ENCODE data around the gene CSGALNACT2. TPM values are rescaled to one million over a fixed set of nuclear protein-coding genes. Genes with fewer than 3 reads are reported as not detected.
A peak's percentile ranks its signal among the peaks of the same experiment; 100 is the strongest.
"Not testable (repeated sequence)": the region's sequence is repeated elsewhere in the genome, so short reads cannot be mapped to it uniquely, and the experiment has no call there.

CSGALNACT2 gene
- total RNA-seq, 1 donor from 2014 or later, result 38.7 TPM

DNA sequence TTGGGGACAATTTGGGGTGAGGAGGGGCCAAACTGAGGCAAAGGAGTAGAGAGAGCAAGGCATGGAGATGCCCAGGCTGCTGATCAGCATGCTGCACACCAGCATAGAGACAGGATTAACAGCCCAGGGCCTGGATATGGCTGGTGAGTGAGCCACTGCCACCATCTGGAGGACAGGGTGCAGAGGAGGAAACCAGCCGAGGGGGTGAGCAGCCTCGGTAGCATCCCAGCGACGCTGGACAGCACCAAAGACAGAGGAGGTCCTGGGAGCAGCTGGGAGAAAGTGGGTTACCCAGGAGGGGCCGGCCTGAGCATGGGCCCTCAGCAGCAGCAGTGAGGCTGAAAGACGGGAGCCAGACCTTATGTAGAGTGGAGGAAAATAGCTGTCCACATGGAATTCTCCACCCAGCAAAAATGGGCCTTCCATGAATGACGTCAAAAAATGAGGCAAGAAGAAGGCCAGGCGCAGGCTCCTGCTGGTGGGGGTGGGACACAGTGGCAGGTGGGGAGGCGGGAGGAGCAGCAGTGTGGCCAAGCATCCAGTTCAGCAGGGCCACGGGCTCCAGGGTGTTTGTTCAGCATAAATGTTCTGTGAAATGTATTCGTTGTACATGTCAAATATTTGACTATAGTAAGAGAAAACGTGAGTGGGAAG is 44.7 kb upstream of the CSGALNACT2 start:
- Mint-ChIP-seq H3K36me3 (ENCODE audit: low read depth) (no peaks in the 10 kb centered on the region), H3K4me3 (ENCODE audit: unreplicated experiment) (no peak overlapping the region), H3K9me3 (ENCODE audit: low read depth) (no peaks in the 10 kb centered on the region), H3K27ac (ENCODE audit: unreplicated experiment) (no peak overlapping the region), H3K27me3 (ENCODE audit: low read depth) (peaks cover 46% of the 10 kb centered on the region), H3K4me1 (ENCODE audit: low read depth) (no peaks in the 10 kb centered on the region)
- no peak for DNase-seq (ENCODE audit: low spot score)
- TF ChIP-seq, protein P1, sequence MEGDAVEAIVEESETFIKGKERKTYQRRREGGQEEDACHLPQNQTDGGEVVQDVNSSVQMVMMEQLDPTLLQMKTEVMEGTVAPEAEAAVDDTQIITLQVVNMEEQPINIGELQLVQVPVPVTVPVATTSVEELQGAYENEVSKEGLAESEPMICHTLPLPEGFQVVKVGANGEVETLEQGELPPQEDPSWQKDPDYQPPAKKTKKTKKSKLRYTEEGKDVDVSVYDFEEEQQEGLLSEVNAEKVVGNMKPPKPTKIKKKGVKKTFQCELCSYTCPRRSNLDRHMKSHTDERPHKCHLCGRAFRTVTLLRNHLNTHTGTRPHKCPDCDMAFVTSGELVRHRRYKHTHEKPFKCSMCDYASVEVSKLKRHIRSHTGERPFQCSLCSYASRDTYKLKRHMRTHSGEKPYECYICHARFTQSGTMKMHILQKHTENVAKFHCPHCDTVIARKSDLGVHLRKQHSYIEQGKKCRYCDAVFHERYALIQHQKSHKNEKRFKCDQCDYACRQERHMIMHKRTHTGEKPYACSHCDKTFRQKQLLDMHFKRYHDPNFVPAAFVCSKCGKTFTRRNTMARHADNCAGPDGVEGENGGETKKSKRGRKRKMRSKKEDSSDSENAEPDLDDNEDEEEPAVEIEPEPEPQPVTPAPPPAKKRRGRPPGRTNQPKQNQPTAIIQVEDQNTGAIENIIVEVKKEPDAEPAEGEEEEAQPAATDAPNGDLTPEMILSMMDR (IDR thresholded peaks at IDR 0.05), result peak; percentile 55

DNA sequence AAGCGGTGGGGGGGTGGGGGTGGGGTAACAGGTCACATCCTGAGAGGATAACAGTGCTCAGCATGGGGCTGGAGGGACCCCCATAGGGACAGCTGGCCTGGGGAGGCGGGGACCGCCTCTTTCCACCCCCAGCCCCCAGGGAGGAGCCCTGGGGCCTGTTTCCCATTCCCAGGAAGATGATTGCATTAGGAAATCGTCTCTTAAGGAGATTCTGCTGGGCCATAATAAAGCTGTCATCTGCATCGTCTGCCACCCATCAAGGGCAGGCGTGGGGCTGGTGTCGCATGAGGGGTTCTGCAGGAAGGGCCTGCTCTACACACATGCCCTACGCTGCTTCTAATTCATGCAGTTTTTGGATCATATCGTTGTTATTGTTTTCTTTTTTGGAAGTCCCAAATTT is 44.2 kb upstream of the CSGALNACT2 start:
- Mint-ChIP-seq H3K27ac (ENCODE audit: unreplicated experiment) (no peak overlapping the region), H3K9me3 (ENCODE audit: low read depth) (no peaks in the 10 kb centered on the region), H3K27me3 (ENCODE audit: low read depth) (peaks cover 43% of the 10 kb centered on the region), H3K4me1 (ENCODE audit: low read depth) (no peaks in the 10 kb centered on the region), H3K4me3 (ENCODE audit: unreplicated experiment) (no peak overlapping the region), H3K36me3 (ENCODE audit: low read depth) (no peaks in the 10 kb centered on the region)
- TF ChIP-seq, protein P1 (IDR thresholded peaks at IDR 0.05), result no peak
- no peak for DNase-seq (ENCODE audit: low spot score)

DNA sequence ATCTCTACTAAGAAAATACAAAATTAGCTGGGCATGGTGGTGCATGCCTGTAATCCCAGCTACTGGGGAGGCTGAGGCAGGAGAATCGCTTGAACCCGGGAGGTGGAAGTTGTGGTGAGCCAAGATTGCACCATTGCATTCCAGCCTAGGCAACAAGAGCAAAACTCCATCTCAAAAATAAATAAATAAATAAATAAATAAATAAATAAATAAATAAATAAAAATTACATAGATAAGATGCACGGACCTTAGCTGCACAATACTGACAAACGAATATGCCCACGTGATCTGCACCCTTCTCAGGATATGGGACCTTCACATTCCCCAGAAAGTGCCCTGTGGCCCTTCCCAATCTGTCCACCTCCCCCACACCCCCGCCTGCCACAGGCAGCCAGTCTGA is 38.9 kb upstream of the CSGALNACT2 start:
- H3K9me3 Mint-ChIP-seq (ENCODE audit: low read depth); DNase-seq (ENCODE audit: low spot score); H3K27ac Mint-ChIP-seq (ENCODE audit: unreplicated experiment); H3K4me3 Mint-ChIP-seq (ENCODE audit: unreplicated experiment); H3K36me3 Mint-ChIP-seq (ENCODE audit: low read depth); H3K4me1 Mint-ChIP-seq (ENCODE audit: low read depth): not testable (repeated sequence)
- peaks cover 37% of the 10 kb centered on the region for H3K27me3 Mint-ChIP-seq (ENCODE audit: low read depth)

DNA sequence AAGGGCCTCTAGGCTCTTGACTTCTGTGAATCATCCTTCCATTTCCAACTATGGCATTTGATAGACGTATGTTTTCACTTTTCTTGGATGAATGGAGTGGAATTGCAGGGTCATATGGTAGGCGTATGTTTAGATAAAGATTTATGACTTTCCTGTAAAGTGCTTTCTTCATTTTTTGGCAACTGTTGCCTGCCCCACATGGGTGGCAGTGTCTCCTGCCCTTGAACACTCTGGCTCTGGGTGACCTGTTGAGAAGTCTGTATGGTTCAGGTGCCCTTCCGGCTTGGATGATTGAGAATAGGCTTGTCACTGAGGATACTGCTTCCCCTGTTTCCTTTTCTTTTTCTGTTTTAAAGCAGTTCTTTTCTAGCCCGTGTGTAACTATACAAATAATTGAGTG is 38.3 kb upstream of the CSGALNACT2 start:
- no peak for DNase-seq (ENCODE audit: low spot score)
- H3K27me3 Mint-ChIP-seq (ENCODE audit: low read depth), result peaks cover 33% of the 10 kb centered on the region
- TF ChIP-seq, protein P1 (IDR thresholded peaks at IDR 0.05), result no peak
- no peaks in the 10 kb centered on the region for H3K36me3 Mint-ChIP-seq (ENCODE audit: low read depth)
- no peak overlapping the region for H3K4me3 Mint-ChIP-seq (ENCODE audit: unreplicated experiment)
- H3K27ac Mint-ChIP-seq (ENCODE audit: unreplicated experiment), result no peak overlapping the region
- peaks cover under 1% of the 10 kb centered on the region for H3K4me1 Mint-ChIP-seq (ENCODE audit: low read depth)
- H3K9me3 Mint-ChIP-seq (ENCODE audit: low read depth), result no peaks in the 10 kb centered on the region

DNA sequence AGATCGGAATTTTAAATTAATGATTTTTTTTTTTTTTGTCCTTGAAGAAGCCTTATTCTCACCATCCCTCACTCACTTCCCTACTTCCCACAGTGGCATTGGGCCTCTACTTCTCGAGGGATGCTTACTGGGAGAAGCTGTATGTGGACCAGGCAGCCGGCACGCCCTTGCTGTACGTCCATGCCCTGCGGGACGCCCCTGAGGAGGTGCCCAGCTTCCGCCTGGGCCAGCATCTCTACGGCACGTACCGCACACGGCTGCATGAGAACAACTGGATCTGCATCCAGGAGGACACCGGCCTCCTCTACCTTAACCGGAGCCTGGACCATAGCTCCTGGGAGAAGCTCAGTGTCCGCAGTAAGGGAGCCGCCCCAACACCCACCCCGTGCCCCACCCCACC is 37.9 kb upstream of the CSGALNACT2 start:
- peaks cover 3% of the 10 kb centered on the region for H3K4me1 Mint-ChIP-seq (ENCODE audit: low read depth)
- H3K36me3 Mint-ChIP-seq (ENCODE audit: low read depth), result no peaks in the 10 kb centered on the region
- H3K4me3 Mint-ChIP-seq (ENCODE audit: unreplicated experiment), result no peak overlapping the region
- TF ChIP-seq, protein P1 (IDR thresholded peaks at IDR 0.05), result no peak
- no peaks in the 10 kb centered on the region for H3K9me3 Mint-ChIP-seq (ENCODE audit: low read depth)
- DNase-seq (ENCODE audit: low spot score), result no peak
- no peak overlapping the region for H3K27ac Mint-ChIP-seq (ENCODE audit: unreplicated experiment)
- H3K27me3 Mint-ChIP-seq (ENCODE audit: low read depth), result peaks cover 33% of the 10 kb centered on the region
